Neural cell (in vitro differentiated cells): ENCODE results near the gene FJX1. TPM values are rescaled to one million over a fixed set of nuclear protein-coding genes. Genes with fewer than 3 reads are reported as not detected.

Experiments
- H2AFZ ChIP-seq: fragments of 200-600, 300-800 bp; sonication (generic), shearing (Covaris generic); 2 replicates; pipeline ENCODE4 v1.6.0; 2014; ENCODE audit warnings: low read depth, mild to moderate bottlenecking, antibody characterized with exemption, low read length, moderate library complexity
- H3F3A ChIP-seq: fragments of 200-600 bp; shearing (Covaris generic); 2 replicates; pipeline ENCODE4 v1.6.1; 2016; ENCODE audit warnings: mild to moderate bottlenecking, moderate library complexity, mixed read lengths, antibody characterized with exemption, low read length; ENCODE audit not compliant: insufficient read depth, poor library complexity, severe bottlenecking
- H3K27ac ChIP-seq: fragments of 200-600, 300-800 bp; sonication (generic), shearing (Covaris generic); 2 replicates; pipeline ENCODE4 v1.5.1; 2014; ENCODE audit warnings: mild to moderate bottlenecking, low read length, moderate library complexity
- H3K27me3 ChIP-seq: fragments of 300-800, 200-600 bp; sonication (generic), shearing (Covaris generic); 2 replicates; pipeline ENCODE4 v1.6.0; 2014; ENCODE audit warnings: mild to moderate bottlenecking, low read depth, low read length, moderate library complexity; ENCODE audit not compliant: insufficient read depth
- H3K36me3 ChIP-seq: fragments of 300-800, 200-600 bp; sonication (generic), shearing (Covaris generic); 2 replicates; pipeline ENCODE4 v1.5.1; 2014; ENCODE audit warnings: mild to moderate bottlenecking, antibody characterized with exemption, low read length, moderate library complexity; ENCODE audit not compliant: insufficient read depth
- H3K4me2 ChIP-seq: fragments of 300-800, 200-600 bp; sonication (generic), shearing (Covaris generic); 2 replicates; pipeline ENCODE4 v1.6.0; 2014; ENCODE audit warnings: mild to moderate bottlenecking, low read length
- H3K4me3 ChIP-seq: fragments of 300-800, 200-600 bp; sonication (generic), shearing (Covaris generic); 2 replicates; pipeline ENCODE4 v1.5.1; 2014; ENCODE audit warnings: mild to moderate bottlenecking, low read length, moderate library complexity
- H3K79me2 ChIP-seq: fragments of 200-600 bp; shearing (Covaris generic); replicated peaks from 2 replicates; pipeline ENCODE4 v1.6.0; 2014; ENCODE audit warnings: mild to moderate bottlenecking, low read length, moderate library complexity; ENCODE audit not compliant: insufficient read depth
- H3K9ac ChIP-seq: fragments of 300-800, 200-600 bp; sonication (generic), shearing (Covaris generic); 2 replicates; pipeline ENCODE4 v1.6.1; 2016; ENCODE audit warnings: mild to moderate bottlenecking, low read length, mixed read lengths
- H3K9me2 ChIP-seq: fragments of 200-600 bp; shearing (Covaris generic); 2 replicates; pipeline ENCODE4 v1.6.1; 2016; ENCODE audit warnings: mild to moderate bottlenecking, low read length, mixed read lengths; ENCODE audit not compliant: insufficient read depth
- H3K9me3 ChIP-seq: fragments of 200-600, 300-800 bp; sonication (generic), shearing (Covaris generic); 2 replicates; pipeline ENCODE4 v1.6.1; 2016; ENCODE audit warnings: mild to moderate bottlenecking, mixed run types, low read length, moderate library complexity, mixed read lengths
- H4K20me1 ChIP-seq: fragments of 200-600 bp; shearing (Covaris generic); 2 replicates; pipeline ENCODE4 v1.6.1; 2016; ENCODE audit warnings: mild to moderate bottlenecking, mixed run types; ENCODE audit not compliant: insufficient read depth
- EP300 ChIP-seq: fragments of 450-650 bp; conservative IDR thresholded peaks from 2 replicates; pipeline ENCODE4 v1.6.1; 2014; ENCODE audit warnings: antibody characterized with exemption, mild to moderate bottlenecking, moderate library complexity; ENCODE audit not compliant: poor library complexity, severe bottlenecking
- EZH2 ChIP-seq: fragments of 200-600, 300-800 bp; shearing (Covaris generic), sonication (generic); IDR thresholded peaks from 2 replicates; pipeline ENCODE4 v1.6.1; 2014; ENCODE audit warnings: antibody characterized with exemption, low read length, borderline replicate concordance, mild to moderate bottlenecking; ENCODE audit not compliant: insufficient read depth, poor library complexity, severe bottlenecking
- MXI1 ChIP-seq: fragments of 450-650 bp; conservative IDR thresholded peaks from 2 replicates; pipeline ENCODE4 v1.6.1; 2014; ENCODE audit warnings: antibody characterized with exemption, mild to moderate bottlenecking; ENCODE audit not compliant: poor library complexity, severe bottlenecking
- POLR2AphosphoS5 ChIP-seq: IDR thresholded peaks from 2 replicates; pipeline ENCODE4 v1.6.1; 2012
- RAD21 ChIP-seq: fragments of 450-650 bp; conservative IDR thresholded peaks from 2 replicates; pipeline ENCODE4 v1.6.1; 2014; ENCODE audit warnings: antibody characterized with exemption, mild to moderate bottlenecking, moderate library complexity
- SMC3 ChIP-seq: fragments of 450-650 bp; conservative IDR thresholded peaks from 2 replicates; pipeline ENCODE4 v1.6.1; 2014; ENCODE audit warnings: antibody characterized with exemption, mild to moderate bottlenecking, moderate library complexity; ENCODE audit not compliant: poor library complexity
- TAF1 ChIP-seq: IDR thresholded peaks from 2 replicates; pipeline ENCODE4 v1.6.1; 2012; ENCODE audit warnings: low read depth
- polyA plus RNA-seq: library from polyadenylated mRNA; depleted of rRNA; stranded (reverse); fragments of >200 nt; gene quantifications from 2 replicates; pipeline ENCODE4 v1.2.3, GENCODE V29; 2014
- TF ChIP-seq, protein P1 (sequence below): fragments of 450-650 bp; IDR thresholded peaks from 2 replicates; pipeline ENCODE4 v1.5.1; 2014; ENCODE audit warnings: antibody characterized with exemption, mild to moderate bottlenecking, moderate library complexity; ENCODE audit not compliant: poor library complexity, severe bottlenecking
- TF ChIP-seq, protein P2 (sequence below): IDR thresholded peaks from 2 replicates; pipeline ENCODE4 v1.6.1; 2012; ENCODE audit warnings: borderline replicate concordance

FJX1 gene
- polyA plus RNA-seq, 1 donor from 2014 or later, result 56.3 TPM

DNA sequence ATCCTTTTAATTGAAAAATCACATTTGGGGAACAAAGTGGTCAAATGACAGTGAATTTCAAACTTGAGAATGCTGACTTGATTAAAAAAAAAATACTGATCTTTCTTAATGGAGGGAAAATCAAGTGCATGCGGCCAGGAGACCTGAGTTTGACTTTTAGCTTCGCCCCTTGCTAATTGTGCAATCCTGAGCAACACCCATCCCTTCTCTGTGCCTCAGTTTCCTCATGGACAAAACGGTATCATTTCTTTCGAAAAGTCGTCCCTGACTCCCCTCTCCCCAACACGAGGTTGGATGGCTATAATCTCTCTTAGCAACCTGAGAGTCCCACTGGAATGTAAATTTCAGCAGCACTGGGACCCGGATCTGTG lies 959 bp upstream of the FJX1 start:
- H3F3A ChIP-seq, result peaks cover 5% of the 10 kb centered on the region
- peak overlapping the region; percentile 99 for H3K9ac ChIP-seq
- H3K79me2 ChIP-seq, result peaks cover 31% of the 10 kb centered on the region
- no peak for TF ChIP-seq RAD21
- no peak for TF ChIP-seq SMC3
- no peak for TF ChIP-seq POLR2AphosphoS5
- TF ChIP-seq, protein P1, sequence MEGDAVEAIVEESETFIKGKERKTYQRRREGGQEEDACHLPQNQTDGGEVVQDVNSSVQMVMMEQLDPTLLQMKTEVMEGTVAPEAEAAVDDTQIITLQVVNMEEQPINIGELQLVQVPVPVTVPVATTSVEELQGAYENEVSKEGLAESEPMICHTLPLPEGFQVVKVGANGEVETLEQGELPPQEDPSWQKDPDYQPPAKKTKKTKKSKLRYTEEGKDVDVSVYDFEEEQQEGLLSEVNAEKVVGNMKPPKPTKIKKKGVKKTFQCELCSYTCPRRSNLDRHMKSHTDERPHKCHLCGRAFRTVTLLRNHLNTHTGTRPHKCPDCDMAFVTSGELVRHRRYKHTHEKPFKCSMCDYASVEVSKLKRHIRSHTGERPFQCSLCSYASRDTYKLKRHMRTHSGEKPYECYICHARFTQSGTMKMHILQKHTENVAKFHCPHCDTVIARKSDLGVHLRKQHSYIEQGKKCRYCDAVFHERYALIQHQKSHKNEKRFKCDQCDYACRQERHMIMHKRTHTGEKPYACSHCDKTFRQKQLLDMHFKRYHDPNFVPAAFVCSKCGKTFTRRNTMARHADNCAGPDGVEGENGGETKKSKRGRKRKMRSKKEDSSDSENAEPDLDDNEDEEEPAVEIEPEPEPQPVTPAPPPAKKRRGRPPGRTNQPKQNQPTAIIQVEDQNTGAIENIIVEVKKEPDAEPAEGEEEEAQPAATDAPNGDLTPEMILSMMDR, result no peak
- no peak for TF ChIP-seq EP300
- TF ChIP-seq EZH2, result no peak
- TF ChIP-seq, protein P2, sequence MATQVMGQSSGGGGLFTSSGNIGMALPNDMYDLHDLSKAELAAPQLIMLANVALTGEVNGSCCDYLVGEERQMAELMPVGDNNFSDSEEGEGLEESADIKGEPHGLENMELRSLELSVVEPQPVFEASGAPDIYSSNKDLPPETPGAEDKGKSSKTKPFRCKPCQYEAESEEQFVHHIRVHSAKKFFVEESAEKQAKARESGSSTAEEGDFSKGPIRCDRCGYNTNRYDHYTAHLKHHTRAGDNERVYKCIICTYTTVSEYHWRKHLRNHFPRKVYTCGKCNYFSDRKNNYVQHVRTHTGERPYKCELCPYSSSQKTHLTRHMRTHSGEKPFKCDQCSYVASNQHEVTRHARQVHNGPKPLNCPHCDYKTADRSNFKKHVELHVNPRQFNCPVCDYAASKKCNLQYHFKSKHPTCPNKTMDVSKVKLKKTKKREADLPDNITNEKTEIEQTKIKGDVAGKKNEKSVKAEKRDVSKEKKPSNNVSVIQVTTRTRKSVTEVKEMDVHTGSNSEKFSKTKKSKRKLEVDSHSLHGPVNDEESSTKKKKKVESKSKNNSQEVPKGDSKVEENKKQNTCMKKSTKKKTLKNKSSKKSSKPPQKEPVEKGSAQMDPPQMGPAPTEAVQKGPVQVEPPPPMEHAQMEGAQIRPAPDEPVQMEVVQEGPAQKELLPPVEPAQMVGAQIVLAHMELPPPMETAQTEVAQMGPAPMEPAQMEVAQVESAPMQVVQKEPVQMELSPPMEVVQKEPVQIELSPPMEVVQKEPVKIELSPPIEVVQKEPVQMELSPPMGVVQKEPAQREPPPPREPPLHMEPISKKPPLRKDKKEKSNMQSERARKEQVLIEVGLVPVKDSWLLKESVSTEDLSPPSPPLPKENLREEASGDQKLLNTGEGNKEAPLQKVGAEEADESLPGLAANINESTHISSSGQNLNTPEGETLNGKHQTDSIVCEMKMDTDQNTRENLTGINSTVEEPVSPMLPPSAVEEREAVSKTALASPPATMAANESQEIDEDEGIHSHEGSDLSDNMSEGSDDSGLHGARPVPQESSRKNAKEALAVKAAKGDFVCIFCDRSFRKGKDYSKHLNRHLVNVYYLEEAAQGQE, result no peak
- TF ChIP-seq MXI1, result no peak
- no peak for TF ChIP-seq TAF1
- no peaks in the 10 kb centered on the region for H4K20me1 ChIP-seq
- H3K27me3 ChIP-seq, result no peaks in the 10 kb centered on the region
- no peaks in the 10 kb centered on the region for H3K9me3 ChIP-seq
- no peaks in the 10 kb centered on the region for H3K36me3 ChIP-seq
- H3K4me3 ChIP-seq, result peak overlapping the region; percentile 95
- no peak overlapping the region for H2AFZ ChIP-seq
- H3K9me2 ChIP-seq, result no peaks in the 10 kb centered on the region
- peak overlapping the region; percentile 75 for H3K27ac ChIP-seq
- H3K4me2 ChIP-seq, result peak overlapping the region; percentile 63

DNA sequence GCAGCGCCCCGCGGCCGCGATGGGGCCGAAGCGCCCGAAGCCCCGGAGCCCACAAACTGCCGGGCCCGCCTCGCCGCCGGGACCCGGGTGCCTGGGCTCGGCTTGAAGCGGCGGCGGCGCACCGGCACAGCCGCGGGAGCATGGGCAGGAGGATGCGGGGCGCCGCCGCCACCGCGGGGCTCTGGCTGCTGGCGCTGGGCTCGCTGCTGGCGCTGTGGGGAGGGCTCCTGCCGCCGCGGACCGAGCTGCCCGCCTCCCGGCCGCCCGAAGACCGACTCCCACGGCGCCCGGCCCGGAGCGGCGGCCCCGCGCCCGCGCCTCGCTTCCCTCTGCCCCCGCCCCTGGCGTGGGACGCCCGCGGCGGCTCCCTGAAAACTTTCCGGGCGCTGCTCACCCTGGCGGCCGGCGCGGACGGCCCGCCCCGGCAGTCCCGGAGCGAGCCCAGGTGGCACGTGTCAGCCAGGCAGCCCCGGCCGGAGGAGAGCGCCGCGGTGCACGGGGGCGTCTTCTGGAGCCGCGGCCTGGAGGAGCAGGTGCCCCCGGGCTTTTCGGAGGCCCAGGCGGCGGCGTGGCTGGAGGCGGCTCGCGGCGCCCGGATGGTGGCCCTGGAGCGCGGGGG lies 346 bp downstream of the FJX1 start:
- H3K79me2 ChIP-seq, result peaks cover 34% of the 10 kb centered on the region
- no peaks in the 10 kb centered on the region for H3K9me3 ChIP-seq
- H3K36me3 ChIP-seq, result no peaks in the 10 kb centered on the region
- H3K27me3 ChIP-seq, result no peaks in the 10 kb centered on the region
- TF ChIP-seq, protein P1, result no peak
- TF ChIP-seq EZH2 (no peak), MXI1 (peak; percentile 58), RAD21 (no peak)
- H3F3A ChIP-seq, result peaks cover 5% of the 10 kb centered on the region
- no peaks in the 10 kb centered on the region for H3K9me2 ChIP-seq
- H3K27ac ChIP-seq, result peak overlapping the region; percentile 99
- no peak overlapping the region for H2AFZ ChIP-seq
- peak overlapping the region; percentile 95 for H3K4me3 ChIP-seq
- no peaks in the 10 kb centered on the region for H4K20me1 ChIP-seq
- no peak overlapping the region for H3K4me2 ChIP-seq
- peak overlapping the region; percentile 99 for H3K9ac ChIP-seq
